Adrenal gland (tissue), 12 donors: ENCODE data around the gene SYNCRIP. TPM values are rescaled to one million over a fixed set of nuclear protein-coding genes. Genes with fewer than 3 reads are reported as not detected.

ENCODE experiments used
- DNase-seq, 7 donors: peaks; one replicate each; pipeline ENCODE4 v3.0.0-alpha.2; 2019 to 2020
- H3K27ac ChIP-seq, 5 donors: fragments of 200-600 bp; sonication (generic) in 4 of 5; 1 replicate in 3 of 5; 2 replicates in 2 of 5; pipeline versions ENCODE4 v1.5.1 to v1.8.0; 2016 to 2020; ENCODE audit warnings: mild to moderate bottlenecking in 1 of 5
- H3K27me3 ChIP-seq: fragments of 200-600 bp; 2 replicates; pipeline ENCODE4 v1.8.0; 2021
- H3K36me3 ChIP-seq, 2 donors: fragments of 200-600 bp; replicated peaks in 1 of 2; 1 replicate in 1 of 2; 2 replicates in 1 of 2; pipeline versions ENCODE4 v1.5.1 to v1.8.0; 2018 to 2022
- H3K4me1 ChIP-seq, 2 donors: fragments of 200-600 bp; replicated peaks in 1 of 2; 1 replicate in 1 of 2; 2 replicates in 1 of 2; pipeline versions ENCODE4 v1.5.1 to v1.8.0; 2018 to 2021
- H3K4me3 ChIP-seq, 4 donors: fragments of 200-600 bp; sonication (generic) in 3 of 4; one replicate each; pipeline ENCODE4 v1.5.1; 2016 to 2018
- H3K9me3 ChIP-seq, 3 donors: fragments of 200-600 bp; sonication (generic) in 1 of 3; replicated peaks in 1 of 3; 1 replicate in 2 of 3; 2 replicates in 1 of 3; pipeline versions ENCODE4 v1.5.1 to v1.8.0; 2016 to 2021
- POLR2A ChIP-seq, 2 donors: fragments of 450-650 bp; IDR thresholded peaks; one replicate each; pipeline ENCODE4 v1.6.1; 2017; ENCODE audit warnings: antibody characterized with exemption in 2 of 2, mild to moderate bottlenecking in 2 of 2, moderate library complexity in 1 of 2
- WGBS, 4 donors: extraction: QIAGEN DNeasy Blood & Tissue Kit in 2 of 4; methylation state at CpG; one replicate each; pipeline versions ENCODE4 v1.1.5 to v1.1.7; 2013 to 2017; 5-methylcytosine and 5-hydroxymethylcytosine counted together
- intact Hi-C, 2 donors: fragments of 100-400 bp; cut with DNase I; formaldehyde crosslinking; loops; one replicate each; pipeline versions ENCODE4 v1.14.1 to v1.15.0; 2022 to 2023
- polyA plus RNA-seq, 3 donors: library from polyadenylated mRNA; stranded (reverse); fragments of 200-250 nt in 2 of 3; fragments of 350-450 nt in 1 of 3; fragmentation: Illumina TruSeq in 1 of 3; extraction: RNeasy Lipid Tissue Mini Kit (QIAGEN cat#74804) in 1 of 3; gene quantifications; one replicate each; pipeline ENCODE4 v1.2.3, GENCODE V29; 2013 to 2014
- total RNA-seq, 9 donors: library from RNA; depleted of rRNA in 4 of 9; stranded (reverse); fragments of >200 nt in 4 of 9; fragments of 120-200 nt in 1 of 9; fragmentation: NEBNext Ultra II Directional in 1 of 9; extraction: Animal tissue kit (Norgen Biotek cat#: 25700) in 1 of 9; gene quantifications; one replicate each; pipeline versions ENCODE4 v1.1.0 to v1.2.4, GENCODE V29; 2013 to 2023
- TF ChIP-seq, protein P1 (sequence below), 6 experiments: fragments of 450-650 bp in 4 of 6; fragments of 200-600 bp in 2 of 6; sonication (generic) in 1 of 6; IDR thresholded peaks; 1 replicate in 5 of 6; 2 replicates in 1 of 6; pipeline versions ENCODE4 v1.5.1 to v1.8.0; 2016 to 2021; ENCODE audit warnings: antibody characterized with exemption in 6 of 6, mild to moderate bottlenecking in 2 of 6, moderate library complexity in 1 of 6
- donor health status: healthy with polysubstance abuse.
- donor health status: Bipolar disorder and iron deficiency.
- donor health status: DM: yes; HTN: yes; CAD: no.
- donor health status: DM: no; HTN: no; CAD: no.
- donor health status: DM: no; HTN: no; CAD: no.
- donor health status: DM: yes; HTN: yes; CAD: no.

The SYNCRIP gene
- total and polyA plus RNA-seq, 12 donors: 21.9 to 173 (median 54.9) TPM

DNA sequence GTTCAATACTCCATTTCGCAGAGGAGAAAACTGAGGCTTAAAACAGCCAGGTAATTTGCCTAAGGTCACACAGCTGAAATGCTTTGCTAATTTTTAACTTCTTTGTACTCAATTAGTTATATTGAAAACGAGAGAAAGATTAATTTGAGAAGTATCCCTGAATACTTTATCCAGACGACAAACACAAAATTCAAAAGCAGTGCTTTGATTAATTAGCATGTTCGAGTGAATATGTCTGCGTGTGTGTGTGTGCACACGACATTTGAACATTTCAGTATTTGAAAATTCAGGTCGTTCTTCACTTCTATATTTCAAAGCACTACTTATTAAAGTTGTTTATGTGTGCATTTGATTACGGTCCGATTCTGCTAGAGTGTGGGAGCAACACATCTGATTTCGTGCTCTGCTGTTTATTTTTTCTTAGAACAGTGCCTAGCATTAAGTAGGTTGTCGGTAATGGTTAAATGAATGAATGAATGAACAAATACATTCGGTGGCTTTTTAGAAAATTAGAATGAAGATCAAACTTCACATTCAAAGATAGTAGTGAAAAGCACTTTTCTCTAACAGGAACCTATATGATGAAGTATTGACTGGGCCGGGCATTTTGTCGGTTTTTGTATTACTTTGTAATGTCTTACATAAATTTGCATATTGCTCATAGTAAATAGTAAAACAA is 36.9 kb upstream of the SYNCRIP start:
- Histone ChIP-seq H3K27ac (peak overlapping the region in 3 of 5 donors; percentile 82 to 88 (median 88)), H3K4me3 (peak overlapping the region in 2 of 4 donors; percentile 62 to 91), H3K36me3 (no peaks in the 10 kb centered on the region), H3K9me3 (no peaks in the 10 kb centered on the region), H3K4me1 (peaks cover 17 to 26% of the 10 kb centered on the region in 2 donors), H3K27me3 (no peaks in the 10 kb centered on the region)
- WGBS, 4 donors: 30 to 33% (median 31%) methylated on average over 14 of the region's 14 CpGs
- DNase-seq: no peak
- intact Hi-C loops: loop anchor here (2.0 to 10.0 kb wide), 3 partner anchors 37 to 85 kb away; partner anchors contain the start of genes SYNCRIP (in 2 of the 2) and SNX14 (in 1 of the 2)
- TF ChIP-seq, protein P1, sequence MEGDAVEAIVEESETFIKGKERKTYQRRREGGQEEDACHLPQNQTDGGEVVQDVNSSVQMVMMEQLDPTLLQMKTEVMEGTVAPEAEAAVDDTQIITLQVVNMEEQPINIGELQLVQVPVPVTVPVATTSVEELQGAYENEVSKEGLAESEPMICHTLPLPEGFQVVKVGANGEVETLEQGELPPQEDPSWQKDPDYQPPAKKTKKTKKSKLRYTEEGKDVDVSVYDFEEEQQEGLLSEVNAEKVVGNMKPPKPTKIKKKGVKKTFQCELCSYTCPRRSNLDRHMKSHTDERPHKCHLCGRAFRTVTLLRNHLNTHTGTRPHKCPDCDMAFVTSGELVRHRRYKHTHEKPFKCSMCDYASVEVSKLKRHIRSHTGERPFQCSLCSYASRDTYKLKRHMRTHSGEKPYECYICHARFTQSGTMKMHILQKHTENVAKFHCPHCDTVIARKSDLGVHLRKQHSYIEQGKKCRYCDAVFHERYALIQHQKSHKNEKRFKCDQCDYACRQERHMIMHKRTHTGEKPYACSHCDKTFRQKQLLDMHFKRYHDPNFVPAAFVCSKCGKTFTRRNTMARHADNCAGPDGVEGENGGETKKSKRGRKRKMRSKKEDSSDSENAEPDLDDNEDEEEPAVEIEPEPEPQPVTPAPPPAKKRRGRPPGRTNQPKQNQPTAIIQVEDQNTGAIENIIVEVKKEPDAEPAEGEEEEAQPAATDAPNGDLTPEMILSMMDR (IDR thresholded peaks at IDR 0.05): no peak
- TF ChIP-seq POLR2A (IDR thresholded peaks at IDR 0.05): no peak

DNA sequence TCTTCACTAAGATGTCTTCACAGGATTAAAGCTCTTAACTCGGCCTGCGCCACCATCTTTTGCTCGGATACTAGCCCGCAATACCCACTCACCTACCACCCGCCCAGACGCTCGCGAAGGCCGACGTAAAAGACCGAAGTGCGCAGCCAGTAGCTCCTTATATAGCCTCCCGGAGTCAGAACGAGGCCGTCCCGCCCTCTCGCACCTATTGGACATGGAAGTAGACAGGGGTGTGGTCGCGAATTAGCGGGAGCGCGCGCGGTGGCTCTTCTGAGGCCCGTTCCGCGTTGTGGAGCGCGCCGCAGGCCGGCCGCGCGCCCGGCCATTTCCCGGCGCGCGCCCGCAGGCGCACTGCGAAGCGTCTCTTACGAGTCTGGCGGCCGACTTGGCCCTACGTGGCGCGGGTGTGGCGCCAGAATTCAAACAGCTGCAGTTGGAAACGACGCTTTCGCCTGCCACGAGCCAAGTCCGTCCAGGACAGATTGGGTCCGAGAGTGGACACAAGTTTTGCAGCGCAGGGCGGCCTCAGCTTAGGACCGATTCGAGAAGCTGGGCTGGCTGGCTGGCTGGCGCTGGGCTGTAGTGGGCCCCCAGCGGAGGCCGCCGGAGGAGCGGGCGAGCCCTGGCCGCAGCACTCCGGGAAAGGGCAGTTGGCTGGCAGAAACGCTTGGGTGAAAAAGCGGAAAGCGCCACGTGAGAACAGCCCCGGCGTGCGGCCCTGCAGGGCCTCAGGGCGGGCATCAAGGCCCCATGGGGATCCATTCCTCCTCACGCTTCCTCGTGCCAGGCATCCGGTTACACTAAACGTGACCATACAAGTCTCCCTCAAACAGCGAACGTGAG is 36.1 kb upstream of the SYNCRIP start:
- Histone ChIP-seq H3K4me3 (peak overlapping the region; percentile 46 to 91 (median 60)), H3K27me3 (no peaks in the 10 kb centered on the region), H3K36me3 (no peaks in the 10 kb centered on the region), H3K4me1 (peaks cover 24 to 32% of the 10 kb centered on the region in 2 donors), H3K9me3 (no peaks in the 10 kb centered on the region), H3K27ac (peak overlapping the region; percentile 72 to 93 (median 88))
- peak; percentile 97 to 99 (median 98) for DNase-seq
- intact Hi-C loops: loop anchor here (2.0 to 10.0 kb wide), 3 partner anchors 36 to 84 kb away; partner anchors contain the start of genes SYNCRIP (in 2 of the 2) and SNX14 (in 1 of the 2)
- 0 to 1% (median 0%) methylated on average over 34 to 82 of the region's 82 CpGs for WGBS, 4 donors
- TF ChIP-seq POLR2A (IDR thresholded peaks at IDR 0.05): peak; percentile 99 to 100
- TF ChIP-seq, protein P1 (IDR thresholded peaks at IDR 0.05): peak in 2 of 6 experiments; percentile 8 to 37

DNA sequence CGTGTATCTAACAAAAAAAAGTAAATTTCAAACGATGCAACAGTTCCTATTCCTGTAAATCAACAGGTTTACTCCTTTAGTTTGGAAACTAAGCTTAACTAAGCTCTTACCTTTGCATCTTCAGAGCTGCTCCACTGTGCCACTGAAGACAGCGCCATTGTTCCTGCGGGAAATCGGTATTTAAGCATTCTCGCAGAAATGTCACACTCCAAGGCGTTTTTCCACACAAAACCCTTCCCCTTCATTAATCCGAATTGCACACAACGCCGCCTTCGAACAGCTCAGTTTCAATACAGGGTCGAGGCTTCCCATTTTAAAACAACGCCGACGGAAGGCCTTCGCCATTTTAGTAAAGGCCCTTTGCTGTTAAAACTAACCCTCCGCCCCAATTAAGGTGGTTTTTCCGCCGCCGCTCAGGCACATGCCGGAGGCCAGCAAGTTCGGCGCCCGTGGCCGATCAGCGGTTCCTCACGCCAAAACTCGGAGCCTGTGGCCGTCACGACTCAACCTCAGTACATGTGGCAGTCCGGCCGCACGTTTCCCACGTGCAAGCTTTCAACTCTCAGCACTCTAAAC is 35.4 kb upstream of the SYNCRIP start:
- 0 to 1% (median 0%) methylated on average over 24 to 34 of the region's 34 CpGs for WGBS, 4 donors
- Histone ChIP-seq H3K9me3 (no peaks in the 10 kb centered on the region), H3K4me1 (peaks cover 24 to 38% of the 10 kb centered on the region in 2 donors), H3K36me3 (no peaks in the 10 kb centered on the region), H3K27me3 (no peaks in the 10 kb centered on the region), H3K27ac (peak overlapping the region; percentile 72 to 93 (median 88)), H3K4me3 (peak overlapping the region; percentile 46 to 91 (median 60))
- TF ChIP-seq, protein P1 (IDR thresholded peaks at IDR 0.05): peak in 1 of 6 experiments; percentile 1
- no peak for TF ChIP-seq POLR2A (IDR thresholded peaks at IDR 0.05)
- no peak for DNase-seq
- intact Hi-C loops: loop anchor here (2.0 to 10.0 kb wide), 3 partner anchors 35 to 83 kb away; partner anchors contain the start of genes SYNCRIP (in 2 of the 2) and SNX14 (in 1 of the 2)
